22Rv1 (cell line): ENCODE data around the gene NINJ2.

Experiments used
- CTCF ChIP-seq: fragments of 450-650 bp; IDR thresholded peaks from 2 replicates; pipeline ENCODE4 v1.5.1; 2017; ENCODE audit warnings: mild to moderate bottlenecking
- ZFX ChIP-seq: fragments of 450-650 bp; IDR thresholded peaks from 2 replicates; pipeline ENCODE4 v1.6.1; 2017; ENCODE audit warnings: antibody characterized with exemption, borderline replicate concordance

DNA sequence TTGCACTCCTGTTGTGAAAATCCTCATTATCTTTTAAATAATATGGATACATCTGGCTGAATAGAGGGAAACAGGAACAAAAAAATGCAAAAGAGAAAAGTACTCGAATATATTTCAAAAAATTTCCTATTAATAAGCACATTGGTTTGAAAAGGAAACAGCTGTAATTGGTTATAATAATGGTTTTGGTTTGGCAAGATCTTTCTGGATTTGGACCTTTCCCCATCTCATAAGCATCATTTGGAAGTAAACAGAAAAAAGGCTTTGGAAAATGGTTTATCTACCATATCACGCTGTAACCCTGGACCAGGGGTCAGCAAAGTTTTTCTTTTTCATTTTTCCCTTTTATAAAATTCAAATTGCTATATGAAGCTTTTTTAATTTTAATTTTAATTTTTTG lies 2.8 kb upstream of the NINJ2 start:
- TF ChIP-seq CTCF (no peak), ZFX (no peak)
